HUES48 (cell line): ENCODE results near the gene JPH4.
A peak's percentile ranks its signal among the peaks of the same experiment; 100 is the strongest.

Experiments used
- H3K27ac ChIP-seq: one replicate; pipeline ENCODE4 v1.7.0; 2013; ENCODE audit warnings: low read depth, low read length, inconsistent platforms
- H3K27me3 ChIP-seq: 2 replicates; pipeline ENCODE4 v1.6.1; 2013; ENCODE audit warnings: mild to moderate bottlenecking, low read length; ENCODE audit not compliant: control insufficient read depth, insufficient read depth
- H3K36me3 ChIP-seq: 2 replicates; pipeline ENCODE4 v1.6.1; 2013; ENCODE audit warnings: low read length; ENCODE audit not compliant: control insufficient read depth, insufficient read depth
- H3K4me1 ChIP-seq: 2 replicates; pipeline ENCODE4 v1.6.1; 2013; ENCODE audit warnings: mild to moderate bottlenecking, low read length; ENCODE audit not compliant: control insufficient read depth, insufficient read depth
- H3K4me3 ChIP-seq: 2 replicates; pipeline ENCODE4 v1.5.1; 2013; ENCODE audit warnings: mild to moderate bottlenecking, low read depth, low read length
- H3K9ac ChIP-seq: 2 replicates; pipeline ENCODE4 v1.6.1; 2013; ENCODE audit warnings: mild to moderate bottlenecking, low read depth, low read length, moderate library complexity
- H3K9me3 ChIP-seq: 2 replicates; pipeline ENCODE4 v1.6.1; 2013; ENCODE audit warnings: low read length; ENCODE audit not compliant: control insufficient read depth, insufficient read depth

Gene JPH4

GRCh38 chr14:23567186-23568020 lies 11.2 kb downstream of the JPH4 start, which contains the start of gene AP1G2:
TSS of gene AP1G2 (minus strand) at chr14:23567791. CDS start at chr14:23567314, 477 bp downstream.
- Histone ChIP-seq H3K36me3 (peaks cover 35% of the 10 kb centered on the region), H3K9me3 (no peaks in the 10 kb centered on the region), H3K4me3 (peak within 1 kb of the TSS; percentile 73), H3K9ac (peak within 1 kb of the TSS; percentile 49), H3K27me3 (no peaks in the 10 kb centered on the region), H3K4me1 (peaks cover 21% of the 10 kb centered on the region), H3K27ac (peak within 1 kb of the TSS; percentile 34)

- Histone ChIP-seq H3K9ac (peak overlapping the region; percentile 49), H3K36me3 (peaks cover 41% of the 10 kb centered on the region), H3K9me3 (no peaks in the 10 kb centered on the region), H3K4me3 (peak overlapping the region; percentile 73), H3K27me3 (no peaks in the 10 kb centered on the region), H3K4me1 (peaks cover 21% of the 10 kb centered on the region), H3K27ac (no peak overlapping the region)
Measured at GRCh38 chr14:23566778-23567185, 11.8 kb downstream of the JPH4 start.

- peak overlapping the region; percentile 73 for H3K4me3 ChIP-seq
- H3K9me3 ChIP-seq, result no peaks in the 10 kb centered on the region
- H3K27me3 ChIP-seq, result no peaks in the 10 kb centered on the region
- H3K9ac ChIP-seq, result 0 out of 2 replicates have a peak overlapping the region, but pooled peaks have one; percentile 49
- no peak overlapping the region for H3K27ac ChIP-seq
- peaks cover 47% of the 10 kb centered on the region for H3K36me3 ChIP-seq
- peaks cover 21% of the 10 kb centered on the region for H3K4me1 ChIP-seq
Measured at GRCh38 chr14:23566112-23566777, 12.3 kb downstream of the JPH4 start.

GRCh38 chr14:23565626-23566025 lies 13.0 kb downstream of the JPH4 start:
- Histone ChIP-seq H3K4me1 (peaks cover 21% of the 10 kb centered on the region), H3K9me3 (no peaks in the 10 kb centered on the region), H3K36me3 (peaks cover 53% of the 10 kb centered on the region), H3K4me3 (no peak overlapping the region), H3K27me3 (no peaks in the 10 kb centered on the region), H3K27ac (no peak overlapping the region), H3K9ac (no peak overlapping the region)

GRCh38 chr14:23564876-23565275 lies 13.7 kb downstream of the JPH4 start:
- Histone ChIP-seq H3K36me3 (peaks cover 60% of the 10 kb centered on the region), H3K4me1 (peaks cover 21% of the 10 kb centered on the region), H3K27ac (no peak overlapping the region), H3K27me3 (no peaks in the 10 kb centered on the region), H3K4me3 (no peak overlapping the region), H3K9me3 (no peaks in the 10 kb centered on the region), H3K9ac (no peak overlapping the region)

- no peak overlapping the region for H3K27ac ChIP-seq
- no peak overlapping the region for H3K4me3 ChIP-seq
- no peaks in the 10 kb centered on the region for H3K9me3 ChIP-seq
- H3K9ac ChIP-seq, result no peak overlapping the region
- peaks cover 18% of the 10 kb centered on the region for H3K4me1 ChIP-seq
- peaks cover 65% of the 10 kb centered on the region for H3K36me3 ChIP-seq
- no peaks in the 10 kb centered on the region for H3K27me3 ChIP-seq
Measured at GRCh38 chr14:23564181-23564812, 14.3 kb downstream of the JPH4 start.

GRCh38 chr14:23563473-23564180 lies 15.0 kb downstream of the JPH4 start:
- Histone ChIP-seq H3K4me3 (no peak overlapping the region), H3K9me3 (no peaks in the 10 kb centered on the region), H3K27me3 (no peaks in the 10 kb centered on the region), H3K27ac (no peak overlapping the region), H3K4me1 (peaks cover 18% of the 10 kb centered on the region), H3K9ac (no peak overlapping the region), H3K36me3 (peaks cover 72% of the 10 kb centered on the region)

- H3K9ac ChIP-seq, result no peak overlapping the region
- no peak overlapping the region for H3K27ac ChIP-seq
- no peaks in the 10 kb centered on the region for H3K27me3 ChIP-seq
- no peaks in the 10 kb centered on the region for H3K9me3 ChIP-seq
- peaks cover 12% of the 10 kb centered on the region; the same call in 1 of the 2 replicates for H3K4me1 ChIP-seq
- no peak overlapping the region for H3K4me3 ChIP-seq
- H3K36me3 ChIP-seq, result peaks cover 79% of the 10 kb centered on the region
Measured at GRCh38 chr14:23562822-23563472, 15.6 kb downstream of the JPH4 start.

GRCh38 chr14:23561873-23562821 lies 16.4 kb downstream of the JPH4 start:
- H3K36me3 ChIP-seq, result peaks cover 82% of the 10 kb centered on the region
- H3K27ac ChIP-seq, result no peak overlapping the region
- H3K27me3 ChIP-seq, result no peaks in the 10 kb centered on the region
- H3K9me3 ChIP-seq, result no peaks in the 10 kb centered on the region
- H3K4me1 ChIP-seq, result peaks cover 13% of the 10 kb centered on the region
- H3K4me3 ChIP-seq, result no peak overlapping the region
- H3K9ac ChIP-seq, result no peak overlapping the region
